ENCODE data around the gene SHISA7. TPM values are rescaled to one million over a fixed set of nuclear protein-coding genes. Genes with fewer than 3 reads are reported as not detected.

SHISA7 gene
- total and polyA plus RNA-seq, 2 donors (not counting 1 experiment from before 2014, with no cell fraction given) = not detected

- no peak overlapping the region for H3K9ac ChIP-seq (ENCODE audit: insufficient read depth, low read length)
- DNase-seq (ENCODE audit: low read depth in 2 of 2) = no peak
- TF ChIP-seq EZH2 (IDR thresholded peaks at IDR 0.05; ENCODE audit: low read length, missing control alignments) (no peak), CTCF (conservative IDR thresholded peaks at IDR 0.05 in 1 of 2, IDR thresholded peaks at IDR 0.05 in 1 of 2; ENCODE audit: low read depth in 1 of 2, low read length in 2 of 2) (no peak)
Measured at GRCh38 chr19:55382013-55382412, 61.1 kb downstream of the SHISA7 start.

DNA sequence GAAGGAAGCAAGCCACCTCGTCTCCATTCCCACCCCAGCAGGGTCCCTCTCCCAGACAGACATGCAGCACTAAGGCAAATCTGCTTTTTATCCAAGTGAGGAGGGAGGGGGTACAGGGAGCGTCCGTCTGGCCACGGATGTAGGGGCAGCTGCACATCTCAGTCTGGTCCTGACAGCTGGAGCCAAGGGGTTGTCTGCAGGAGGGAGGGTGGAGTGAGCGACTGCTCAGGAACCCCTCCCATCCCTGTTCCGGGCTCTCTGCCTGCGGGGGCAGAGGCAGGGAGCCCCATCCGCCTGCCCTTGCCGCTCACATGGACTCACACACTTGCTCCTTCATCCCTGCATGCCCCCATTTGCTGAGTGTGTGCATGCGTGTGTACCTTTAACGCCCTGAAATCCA, 63.9 kb downstream of the SHISA7 start:
- H3K79me2 ChIP-seq (ENCODE audit: control insufficient read depth, insufficient read depth, low read length) = no peaks in the 10 kb centered on the region
- H3K27me3 ChIP-seq (ENCODE audit: control insufficient read depth, insufficient read depth, low read length) = no peaks in the 10 kb centered on the region
- no peaks in the 10 kb centered on the region for H4K20me1 ChIP-seq (ENCODE audit: control insufficient read depth, extremely low read depth, insufficient read depth, low read length)
- no peak for DNase-seq (ENCODE audit: low read depth in 2 of 2)
- no peak overlapping the region for H3K9ac ChIP-seq (ENCODE audit: insufficient read depth, low read length)
- H2AFZ ChIP-seq (ENCODE audit: low read length) = no peak overlapping the region
- H3K4me3 ChIP-seq (replicated peaks in 1 of 4; ENCODE audit: control extremely low read depth in 1 of 4, insufficient read depth in 1 of 4, low read depth in 3 of 4, low read length in 4 of 4) = no peak overlapping the region
- no peak overlapping the region for H3K27ac ChIP-seq (ENCODE audit: insufficient read depth, low read length)
- peaks cover under 1% of the 10 kb centered on the region for H3K4me1 ChIP-seq (ENCODE audit: control insufficient read depth, extremely low read depth, insufficient read depth, low read length)
- TF ChIP-seq EZH2 (IDR thresholded peaks at IDR 0.05; ENCODE audit: low read length, missing control alignments) (no peak), CTCF (conservative IDR thresholded peaks at IDR 0.05 in 1 of 2, IDR thresholded peaks at IDR 0.05 in 1 of 2; ENCODE audit: low read depth in 1 of 2, low read length in 2 of 2) (no peak)
- H3K36me3 ChIP-seq (ENCODE audit: control insufficient read depth, insufficient read depth, low read length) = no peaks in the 10 kb centered on the region
- no peak overlapping the region for H3K4me2 ChIP-seq (ENCODE audit: extremely low read depth, insufficient read depth, low read length)
- H3K9me3 ChIP-seq (ENCODE audit: control insufficient read depth, insufficient read depth, low read depth, low read length) = no peaks in the 10 kb centered on the region

More at GRCh38 chr19:55382013-55382412, 61.1 kb downstream of the SHISA7 start:
- Histone ChIP-seq H3K79me2 (ENCODE audit: control insufficient read depth, insufficient read depth, low read length) (peaks cover 13% of the 10 kb centered on the region), H3K27me3 (ENCODE audit: control insufficient read depth, insufficient read depth, low read length) (no peaks in the 10 kb centered on the region), H3K4me2 (ENCODE audit: extremely low read depth, insufficient read depth, low read length) (no peak overlapping the region), H3K36me3 (ENCODE audit: control insufficient read depth, insufficient read depth, low read length) (peaks cover under 1% of the 10 kb centered on the region), H3K4me3 (replicated peaks in 1 of 4; ENCODE audit: control extremely low read depth in 1 of 4, insufficient read depth in 1 of 4, low read depth in 3 of 4, low read length in 4 of 4) (no peak overlapping the region), H4K20me1 (ENCODE audit: control insufficient read depth, extremely low read depth, insufficient read depth, low read length) (no peaks in the 10 kb centered on the region), H3K9me3 (ENCODE audit: control insufficient read depth, insufficient read depth, low read depth, low read length) (no peaks in the 10 kb centered on the region), H3K27ac (ENCODE audit: insufficient read depth, low read length) (no peak overlapping the region), H3K4me1 (ENCODE audit: control insufficient read depth, extremely low read depth, insufficient read depth, low read length) (peaks cover 4% of the 10 kb centered on the region), H2AFZ (ENCODE audit: low read length) (no peak overlapping the region)

Other genes with a start within 250 kb of the SHISA7 start
Only the 30 nearest of the 31 such genes appear.
- 1.3 TPM in 2 replicates for gene TMEM86B, start 214.5 kb downstream of the SHISA7 start, total RNA-seq
- gene TMEM86B, start 214.5 kb downstream of the SHISA7 start, polyA plus RNA-seq = 0.34 and 0.62 TPM in 2 replicates
- 19.3 and 34.0 TPM in 2 replicates for gene PPP6R1, start 184.3 kb downstream of the SHISA7 start, total RNA-seq
- 28.5 and 43.1 TPM in 2 replicates for gene PPP6R1, start 184.3 kb downstream of the SHISA7 start, polyA plus RNA-seq
- 19.8 and 21.5 TPM in 2 replicates for gene HSPBP1, start 163.2 kb downstream of the SHISA7 start, total RNA-seq
- 12.5 and 15.8 TPM in 2 replicates for gene HSPBP1, start 163.2 kb downstream of the SHISA7 start, polyA plus RNA-seq
- 3.9 and 5.1 TPM in 2 replicates for gene BRSK1, start 159.3 kb downstream of the SHISA7 start, total RNA-seq
- gene BRSK1, start 159.3 kb downstream of the SHISA7 start, polyA plus RNA-seq = 5.1 and 8.4 TPM in 2 replicates
- not detected in 2 replicates for gene TMEM150B, start 118.0 kb downstream of the SHISA7 start, total RNA-seq
- not detected in 2 replicates for gene TMEM150B, start 118.0 kb downstream of the SHISA7 start, polyA plus RNA-seq
- gene KMT5C, start 103.4 kb downstream of the SHISA7 start, total RNA-seq = 4.1 and 4.6 TPM in 2 replicates
- 1.9 and 2.5 TPM in 2 replicates for gene KMT5C, start 103.4 kb downstream of the SHISA7 start, polyA plus RNA-seq
- under 0.01 and 0.17 TPM in 2 replicates for gene COX6B2, start 88.6 kb downstream of the SHISA7 start, total RNA-seq
- gene COX6B2, start 88.6 kb downstream of the SHISA7 start, polyA plus RNA-seq = 0.03 and 0.14 TPM in 2 replicates
- gene GARIN5B, start 80.0 kb downstream of the SHISA7 start, total RNA-seq = not detected in 2 replicates
- not detected in 2 replicates for gene GARIN5B, start 80.0 kb downstream of the SHISA7 start, polyA plus RNA-seq
- gene IL11, start 72.8 kb downstream of the SHISA7 start, total RNA-seq = 0.66 and 1.0 TPM in 2 replicates
- gene IL11, start 72.8 kb downstream of the SHISA7 start, polyA plus RNA-seq = 1.2 and 1.3 TPM in 2 replicates
- not detected in 2 replicates for gene TMEM190, start 66.5 kb downstream of the SHISA7 start, total RNA-seq
- gene TMEM190, start 66.5 kb downstream of the SHISA7 start, polyA plus RNA-seq = 0.14 TPM in 1 of 2 replicates, not detected in the other
- gene TMEM238, start 59.0 kb downstream of the SHISA7 start, total RNA-seq = 0.26 and 0.33 TPM in 2 replicates
- gene TMEM238, start 59.0 kb downstream of the SHISA7 start, polyA plus RNA-seq = not detected in 2 replicates
- 146 and 168 TPM in 2 replicates for gene RPL28, start 57.4 kb downstream of the SHISA7 start, total RNA-seq
- 548 and 665 TPM in 2 replicates for gene RPL28, start 57.4 kb downstream of the SHISA7 start, polyA plus RNA-seq
- gene UBE2S, start 35.5 kb downstream of the SHISA7 start, total RNA-seq = 37.5 and 41.0 TPM in 2 replicates
- 25.4 and 74.6 TPM in 2 replicates for gene UBE2S, start 35.5 kb downstream of the SHISA7 start, polyA plus RNA-seq
- gene ISOC2, start 18.3 kb upstream of the SHISA7 start, total RNA-seq = 34.2 and 35.5 TPM in 2 replicates
- 24.8 and 27.7 TPM in 2 replicates for gene ISOC2, start 18.3 kb upstream of the SHISA7 start, polyA plus RNA-seq
- not detected in 2 replicates for gene C19orf85, start 21.5 kb upstream of the SHISA7 start, total RNA-seq
- gene C19orf85, start 21.5 kb upstream of the SHISA7 start, polyA plus RNA-seq = not detected in 2 replicates
- 0.77 and 1.3 TPM in 2 replicates for gene ZNF628, start 33.3 kb upstream of the SHISA7 start, total RNA-seq
- gene ZNF628, start 33.3 kb upstream of the SHISA7 start, polyA plus RNA-seq = 0.49 and 0.86 TPM in 2 replicates
- gene NAT14, start 41.9 kb upstream of the SHISA7 start, total RNA-seq = 12.1 and 18.2 TPM in 2 replicates
- 18.3 and 19.3 TPM in 2 replicates for gene NAT14, start 41.9 kb upstream of the SHISA7 start, polyA plus RNA-seq
- 19.3 and 19.7 TPM in 2 replicates for gene SSC5D, start 45.1 kb upstream of the SHISA7 start, total RNA-seq
- gene SSC5D, start 45.1 kb upstream of the SHISA7 start, polyA plus RNA-seq = 2.1 and 3.0 TPM in 2 replicates
- gene SBK2, start 93.8 kb upstream of the SHISA7 start, total RNA-seq = not detected in 2 replicates
- not detected in 2 replicates for gene SBK2, start 93.8 kb upstream of the SHISA7 start, polyA plus RNA-seq
- gene SBK3, start 102.2 kb upstream of the SHISA7 start, total RNA-seq = 0.26 and 0.66 TPM in 2 replicates
- gene SBK3, start 102.2 kb upstream of the SHISA7 start, polyA plus RNA-seq = not detected in 2 replicates
- gene ZNF579, start 137.5 kb upstream of the SHISA7 start, total RNA-seq = 3.3 and 5.4 TPM in 2 replicates
- gene ZNF579, start 137.5 kb upstream of the SHISA7 start, polyA plus RNA-seq = 4.2 and 5.0 TPM in 2 replicates
- 2.3 TPM in 2 replicates for gene FIZ1, start 156.2 kb upstream of the SHISA7 start, total RNA-seq
- 1.8 and 2.7 TPM in 2 replicates for gene FIZ1, start 156.2 kb upstream of the SHISA7 start, polyA plus RNA-seq
- gene ZNF524, start 157.0 kb upstream of the SHISA7 start, total RNA-seq = 13.4 and 16.8 TPM in 2 replicates
- gene ZNF524, start 157.0 kb upstream of the SHISA7 start, polyA plus RNA-seq = 2.4 and 2.6 TPM in 2 replicates
- gene ZNF865, start 162.3 kb upstream of the SHISA7 start, total RNA-seq = 0.51 and 1.2 TPM in 2 replicates
- 1.2 TPM in 2 replicates for gene ZNF865, start 162.3 kb upstream of the SHISA7 start, polyA plus RNA-seq
- gene ZNF784, start 181.3 kb upstream of the SHISA7 start, total RNA-seq = 4.6 and 5.6 TPM in 2 replicates
- gene ZNF784, start 181.3 kb upstream of the SHISA7 start, polyA plus RNA-seq = 1.6 and 2.0 TPM in 2 replicates
- gene ZNF580, start 197.7 kb upstream of the SHISA7 start, total RNA-seq = 3.3 and 4.1 TPM in 2 replicates
- gene ZNF580, start 197.7 kb upstream of the SHISA7 start, polyA plus RNA-seq = 7.2 and 10.9 TPM in 2 replicates
- gene ZNF581, start 200.3 kb upstream of the SHISA7 start, total RNA-seq = 33.4 and 40.1 TPM in 2 replicates
- 9.0 and 9.2 TPM in 2 replicates for gene ZNF581, start 200.3 kb upstream of the SHISA7 start, polyA plus RNA-seq
- 8.0 and 10.2 TPM in 2 replicates for gene CCDC106, start 204.9 kb upstream of the SHISA7 start, total RNA-seq
- 4.5 and 5.9 TPM in 2 replicates for gene CCDC106, start 204.9 kb upstream of the SHISA7 start, polyA plus RNA-seq
- 66.8 and 84.1 TPM in 2 replicates for gene U2AF2, start 211.7 kb upstream of the SHISA7 start, total RNA-seq
- 53.5 and 93.3 TPM in 2 replicates for gene U2AF2, start 211.7 kb upstream of the SHISA7 start, polyA plus RNA-seq
- 16.2 and 47.1 TPM in 2 replicates for gene EPN1, start 231.9 kb upstream of the SHISA7 start, total RNA-seq
- gene EPN1, start 231.9 kb upstream of the SHISA7 start, polyA plus RNA-seq = 48.6 and 81.8 TPM in 2 replicates

All from fibroblast of lung (primary cell).